Activated naive CD4-positive, alpha-beta T cell (primary cell): ENCODE results near the gene B3GNT8.
A peak's percentile ranks its signal among the peaks of the same experiment; 100 is the strongest.
"Not testable (repeated sequence)": the region's sequence is repeated elsewhere in the genome, so short reads cannot be mapped to it uniquely, and the experiment has no call there.

Experiments used
- DNase-seq, 4 experiments: peaks; one replicate each; lab custom pipeline; 2025; lab: John Stamatoyannopoulos, UW

B3GNT8 gene

DNA sequence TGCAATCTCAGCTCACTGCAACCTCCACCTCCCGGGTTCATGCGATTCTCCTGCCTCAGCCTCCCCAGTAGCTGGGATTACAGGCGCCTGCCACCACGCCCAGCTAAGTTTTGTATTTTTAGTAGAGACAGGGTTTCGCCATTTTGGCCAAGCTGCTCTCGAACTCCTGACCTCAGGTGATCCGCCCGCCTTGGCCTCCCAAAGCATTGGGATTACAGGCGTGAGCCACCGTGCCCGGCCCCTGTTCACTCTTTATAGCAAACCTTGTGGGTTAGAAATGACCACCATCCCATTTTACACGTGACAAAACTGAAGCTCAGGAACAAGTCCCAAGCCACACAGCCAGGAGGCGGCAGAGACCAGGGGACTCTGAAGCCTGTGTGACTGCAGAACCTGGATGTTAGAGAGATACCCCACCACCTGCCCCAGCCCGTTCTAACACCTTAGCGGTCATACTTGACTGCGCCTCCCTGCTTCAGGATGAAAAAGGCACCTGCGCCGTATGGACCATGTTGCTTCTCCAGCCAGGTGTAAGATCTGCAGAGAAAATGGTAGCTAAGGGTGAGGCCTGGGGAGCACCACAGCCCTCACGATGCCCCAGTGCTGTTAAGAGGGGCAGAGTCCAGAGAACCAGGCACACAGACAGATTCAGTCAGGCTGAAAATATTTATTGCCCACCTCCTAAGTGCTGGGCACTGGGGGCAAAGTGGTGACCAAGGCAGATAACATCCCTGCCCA, 8.9 kb upstream of the B3GNT8 start:
- DNase-seq = no peak

GRCh38 chr19:41435376-41435775, 8.2 kb upstream of the B3GNT8 start:
- not testable (repeated sequence) for DNase-seq

DNA sequence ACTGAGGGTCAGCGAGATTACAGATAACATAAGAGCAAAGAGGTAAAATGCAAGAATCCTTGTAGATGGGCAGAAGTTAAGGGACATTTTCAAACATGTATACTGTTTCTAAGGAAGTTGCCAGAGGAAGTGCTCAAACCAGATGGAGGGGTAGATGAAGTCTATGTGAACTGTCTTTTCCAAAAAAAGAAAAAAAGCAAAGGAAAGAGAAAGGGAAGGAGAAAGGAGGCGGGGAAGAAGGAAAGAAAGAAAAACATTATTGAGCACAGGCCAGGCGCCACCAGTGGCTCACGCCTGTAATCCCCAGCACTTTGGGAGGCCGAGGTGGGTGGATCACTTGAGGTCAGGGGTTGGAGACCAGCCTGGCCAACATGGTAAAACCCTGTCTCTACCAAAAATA, 7.3 kb upstream of the B3GNT8 start:
- no peak for DNase-seq

GRCh38 chr19:41433171-41433570, 6.0 kb upstream of the B3GNT8 start:
- no peak for DNase-seq

GRCh38 chr19:41431426-41432386, 4.5 kb upstream of the B3GNT8 start:
- no peak for DNase-seq

DNA sequence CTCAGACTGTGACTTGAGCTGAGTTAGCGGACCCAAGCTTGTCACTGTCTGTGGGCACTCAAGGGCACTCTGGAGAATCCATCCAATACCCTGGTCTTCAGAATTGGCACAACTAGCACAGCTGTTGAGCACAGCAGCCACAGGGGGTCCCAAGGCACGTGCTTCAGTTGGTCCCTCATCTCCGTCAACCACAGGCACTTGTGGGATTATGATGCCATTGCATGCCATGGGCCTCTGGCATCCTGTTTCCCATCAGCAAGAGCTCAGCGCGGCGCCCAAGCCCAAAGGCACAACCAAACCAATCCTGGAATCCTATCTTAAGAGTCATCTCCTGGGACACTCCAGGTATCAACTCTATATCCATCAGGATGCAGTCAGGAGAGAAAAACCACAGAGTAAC, 3.7 kb upstream of the B3GNT8 start:
- no peak for DNase-seq

GRCh38 chr19:41428481-41428859, 1.3 kb upstream of the B3GNT8 start:
- no peak for DNase-seq

- peak in 1 of 4 experiments; percentile 6 for DNase-seq
Observed at GRCh38 chr19:41427647-41428480, 690 bp upstream of the B3GNT8 start.

DNA sequence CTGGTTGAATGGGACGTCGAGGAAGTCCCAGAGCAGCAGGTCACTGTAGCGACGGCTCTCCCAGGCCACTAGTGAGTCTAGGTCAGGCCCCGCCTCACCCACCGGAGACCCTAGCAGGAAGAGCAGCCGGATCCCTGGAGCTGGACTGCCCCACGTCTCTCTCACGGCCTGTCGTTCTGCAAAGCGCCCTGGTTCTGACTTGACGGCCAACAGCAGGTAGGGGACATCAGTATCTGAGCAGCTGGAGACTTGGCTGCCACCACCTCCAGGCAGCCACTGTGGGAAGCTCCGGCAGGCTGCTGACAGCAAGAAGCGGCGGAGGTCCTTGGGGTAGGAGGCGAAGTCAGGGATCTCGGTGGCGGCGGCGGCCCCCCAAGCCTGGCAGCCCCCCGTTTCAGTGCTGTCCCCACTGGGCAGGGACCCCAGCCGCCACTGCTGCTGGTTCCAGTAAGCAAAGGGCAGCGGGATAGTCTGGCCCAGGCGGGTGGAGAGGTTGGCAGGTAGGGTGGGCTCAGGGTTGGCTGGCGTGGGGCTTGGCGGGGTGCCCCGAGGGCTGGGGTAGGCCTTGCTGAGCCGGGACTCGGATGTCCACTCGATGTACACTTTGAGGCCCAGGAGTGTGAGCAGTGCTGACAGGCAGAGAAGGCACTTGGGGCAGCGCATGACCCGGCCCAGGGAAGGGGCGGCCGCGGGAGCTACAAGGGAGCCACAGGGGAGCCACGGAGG, 895 bp downstream of the B3GNT8 start:
- no peak for DNase-seq

GRCh38 chr19:41425174-41426115, 1.7 kb downstream of the B3GNT8 start:
- no peak for DNase-seq

GRCh38 chr19:41424335-41425173, 2.6 kb downstream of the B3GNT8 start:
- DNase-seq = no peak

GRCh38 chr19:41422955-41423354, 4.2 kb downstream of the B3GNT8 start:
- no peak for DNase-seq

GRCh38 chr19:41422456-41422855, 4.7 kb downstream of the B3GNT8 start:
- no peak for DNase-seq

- no peak for DNase-seq
Observed at GRCh38 chr19:41421973-41422372, 5.2 kb downstream of the B3GNT8 start.

DNA sequence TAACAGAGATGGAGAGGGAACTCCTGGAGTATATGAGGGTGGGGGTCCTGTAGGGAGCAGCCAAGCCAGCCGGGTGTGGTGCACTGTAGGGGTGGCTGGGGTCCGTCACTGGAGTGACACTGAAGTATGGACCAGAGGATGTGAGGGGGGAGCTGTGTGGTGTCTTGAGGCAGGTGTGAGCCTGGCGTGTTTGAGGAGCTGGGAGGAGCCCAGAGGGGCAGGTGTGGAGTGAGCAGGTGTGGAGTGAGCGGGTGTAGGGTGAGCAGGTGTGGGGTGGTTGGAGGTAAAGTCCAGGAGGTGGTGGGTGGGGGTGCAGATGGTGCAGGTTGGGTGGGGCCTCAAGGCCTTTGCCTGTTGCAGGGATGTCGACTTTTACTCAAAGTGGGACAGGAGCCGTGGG, 5.9 kb downstream of the B3GNT8 start:
- no peak for DNase-seq

DNA sequence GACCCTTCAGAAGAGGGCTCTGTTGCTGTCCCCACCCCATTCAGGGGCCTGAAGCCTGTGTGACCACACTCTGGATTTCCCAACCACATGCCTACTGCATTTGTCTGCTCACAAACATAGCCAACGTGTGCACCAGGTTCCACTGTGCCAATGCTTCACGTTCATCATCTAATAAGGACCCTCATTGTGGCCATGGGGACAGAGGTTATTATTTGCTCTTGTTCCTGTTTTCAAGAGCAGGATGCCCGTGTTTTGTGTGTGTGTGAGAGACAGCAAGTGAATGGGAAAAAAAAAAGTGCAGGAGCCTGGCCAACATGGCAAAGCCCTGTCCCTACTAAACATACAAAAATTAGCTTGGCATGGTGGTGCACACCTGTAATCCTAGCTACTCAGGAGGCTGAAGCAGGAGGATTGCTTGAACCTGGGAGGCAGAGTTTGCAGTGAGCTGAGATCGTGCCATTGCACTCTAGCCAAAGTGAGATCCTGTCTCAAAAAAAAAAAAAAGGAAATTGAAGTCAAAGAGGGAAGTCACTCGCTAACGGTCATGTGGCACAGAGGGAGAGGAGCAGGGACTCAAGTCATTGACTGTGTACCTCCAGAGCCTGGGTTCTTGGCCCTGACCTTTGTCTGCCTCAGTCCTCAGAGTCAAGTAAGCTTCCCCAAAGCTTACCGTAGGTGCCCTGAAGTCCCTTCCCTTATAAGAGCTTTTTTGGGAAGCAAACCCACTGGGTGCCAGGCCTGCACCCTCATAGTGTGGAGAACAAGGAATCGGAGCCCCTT, 6.9 kb downstream of the B3GNT8 start:
- DNase-seq = no peak

DNA sequence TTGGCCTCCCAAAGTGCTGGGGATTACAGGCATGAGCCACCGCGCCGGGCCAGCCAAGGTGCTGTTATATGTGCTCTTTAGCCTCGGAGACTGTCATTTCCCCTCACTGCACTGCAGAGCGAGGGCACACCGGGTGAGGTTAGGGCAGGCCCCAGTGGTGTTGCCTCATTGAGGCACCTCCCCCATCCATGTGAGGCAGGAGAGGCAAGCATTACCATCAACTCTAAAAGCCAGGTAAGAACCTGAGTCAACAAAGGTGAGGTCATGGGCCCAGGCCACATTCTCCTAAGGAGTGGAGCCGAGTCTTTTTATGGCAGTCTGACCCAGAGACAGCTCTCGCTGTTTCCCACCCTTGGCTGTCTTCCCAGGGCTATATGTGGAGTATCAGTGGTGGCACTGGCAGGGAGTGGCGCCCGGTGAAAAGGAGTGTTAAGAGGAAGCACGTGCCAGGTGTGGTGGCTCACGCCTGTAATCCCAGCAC, 10.9 kb downstream of the B3GNT8 start:
- DNase-seq = no peak

DNA sequence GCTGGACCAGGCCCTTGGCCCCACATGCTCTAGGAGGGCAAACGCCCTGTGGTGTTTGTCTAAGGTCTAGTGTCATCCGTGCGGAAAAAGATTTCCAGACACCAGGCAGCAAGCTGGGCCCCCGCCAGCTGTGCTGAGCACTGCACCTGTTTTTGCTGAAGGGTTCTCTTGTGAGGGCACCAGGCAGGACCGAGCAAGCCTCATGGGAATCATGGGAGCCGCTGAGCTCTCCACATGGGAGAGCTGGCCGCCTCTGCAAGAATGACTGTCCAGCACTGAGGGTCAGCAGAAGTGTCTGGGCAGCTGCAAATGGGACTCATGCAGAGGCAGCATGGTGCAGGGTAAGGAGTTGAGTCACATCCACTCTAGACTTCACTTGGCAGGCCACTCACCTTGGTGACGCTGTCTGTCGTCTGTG, 12.0 kb downstream of the B3GNT8 start:
- DNase-seq = no peak

GRCh38 chr19:41414461-41414860, 12.7 kb downstream of the B3GNT8 start:
- DNase-seq = no peak
